ENCODE data around the gene TEX11.

GRCh38 chrX:70672326-70672725 is 236.2 kb downstream of the TEX11 start:
- TF ChIP-seq, protein P1, sequence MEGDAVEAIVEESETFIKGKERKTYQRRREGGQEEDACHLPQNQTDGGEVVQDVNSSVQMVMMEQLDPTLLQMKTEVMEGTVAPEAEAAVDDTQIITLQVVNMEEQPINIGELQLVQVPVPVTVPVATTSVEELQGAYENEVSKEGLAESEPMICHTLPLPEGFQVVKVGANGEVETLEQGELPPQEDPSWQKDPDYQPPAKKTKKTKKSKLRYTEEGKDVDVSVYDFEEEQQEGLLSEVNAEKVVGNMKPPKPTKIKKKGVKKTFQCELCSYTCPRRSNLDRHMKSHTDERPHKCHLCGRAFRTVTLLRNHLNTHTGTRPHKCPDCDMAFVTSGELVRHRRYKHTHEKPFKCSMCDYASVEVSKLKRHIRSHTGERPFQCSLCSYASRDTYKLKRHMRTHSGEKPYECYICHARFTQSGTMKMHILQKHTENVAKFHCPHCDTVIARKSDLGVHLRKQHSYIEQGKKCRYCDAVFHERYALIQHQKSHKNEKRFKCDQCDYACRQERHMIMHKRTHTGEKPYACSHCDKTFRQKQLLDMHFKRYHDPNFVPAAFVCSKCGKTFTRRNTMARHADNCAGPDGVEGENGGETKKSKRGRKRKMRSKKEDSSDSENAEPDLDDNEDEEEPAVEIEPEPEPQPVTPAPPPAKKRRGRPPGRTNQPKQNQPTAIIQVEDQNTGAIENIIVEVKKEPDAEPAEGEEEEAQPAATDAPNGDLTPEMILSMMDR (IDR thresholded peaks at IDR 0.05; ENCODE audit: low read length), result no peak
- TF ChIP-seq EZH2 (optimal IDR thresholded peaks at IDR 0.05; ENCODE audit: low read depth, low read length) (no peak), EZH2phosphoT487 (IDR thresholded peaks at IDR 0.05; ENCODE audit: low read length) (no peak)

Measured in MM.1S (cell line).